ENCODE data around the gene NEB.

The NEB gene

DNA sequence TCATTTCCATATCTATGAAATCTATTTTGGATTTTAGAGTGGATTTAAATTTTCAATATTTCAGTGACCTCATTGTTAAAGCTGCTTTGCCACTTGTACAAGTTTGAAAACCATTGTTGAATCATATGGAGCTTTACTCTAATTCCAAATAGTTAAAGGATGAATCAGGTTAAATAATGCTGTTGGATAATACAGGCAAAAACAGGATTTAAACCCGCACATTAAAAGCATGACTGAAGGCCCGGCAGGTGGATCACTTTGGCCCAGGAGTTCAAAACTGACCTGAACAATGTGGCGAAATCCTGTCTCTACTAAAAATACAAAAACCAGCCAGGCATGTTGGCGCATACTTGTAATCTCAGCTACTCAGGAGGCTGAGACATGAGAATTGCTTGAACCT, 256.3 kb downstream of the NEB start:
- DNase-seq (ENCODE audit: low read depth in 2 of 2), result no peak

DNA sequence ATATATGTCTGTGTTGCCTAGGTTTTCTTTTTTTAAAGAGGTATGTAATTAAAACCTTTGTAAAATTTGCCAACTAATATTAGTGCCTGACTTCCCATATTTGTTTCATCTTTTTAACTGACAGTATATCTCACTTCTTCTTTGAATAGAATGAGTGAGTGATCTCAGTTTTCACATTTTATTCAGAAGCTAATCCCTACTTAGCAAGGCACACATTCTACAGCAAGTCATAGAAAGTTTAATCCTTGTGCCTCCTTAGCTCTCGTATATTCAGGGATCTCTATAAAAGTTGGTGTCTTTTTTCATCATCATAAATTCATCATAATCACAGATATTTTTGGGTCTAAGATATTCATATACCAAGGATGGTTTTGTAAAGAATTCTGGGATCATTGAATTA, 258.0 kb downstream of the NEB start:
- no peak for DNase-seq (ENCODE audit: low read depth in 2 of 2)

DNA sequence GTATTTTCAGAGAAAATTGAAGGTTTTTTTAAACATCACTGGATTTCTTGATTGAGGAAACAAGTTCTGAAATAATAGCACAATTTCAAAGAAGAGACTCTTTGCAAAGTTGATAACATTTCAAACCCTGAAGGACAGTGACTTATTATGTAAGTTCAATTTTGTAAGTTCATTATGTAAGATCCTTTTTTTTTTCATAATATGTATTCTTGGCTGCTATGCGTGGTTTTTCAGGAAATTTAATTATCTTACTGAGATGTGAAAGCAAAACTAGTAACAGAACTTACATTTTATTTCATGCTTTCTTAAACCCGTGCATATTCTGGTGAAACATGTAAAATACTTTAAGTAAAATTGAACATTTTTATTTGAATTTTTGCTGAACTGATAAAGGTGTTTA, 259.2 kb downstream of the NEB start:
- DNase-seq (ENCODE audit: low read depth in 2 of 2), result no peak

DNA sequence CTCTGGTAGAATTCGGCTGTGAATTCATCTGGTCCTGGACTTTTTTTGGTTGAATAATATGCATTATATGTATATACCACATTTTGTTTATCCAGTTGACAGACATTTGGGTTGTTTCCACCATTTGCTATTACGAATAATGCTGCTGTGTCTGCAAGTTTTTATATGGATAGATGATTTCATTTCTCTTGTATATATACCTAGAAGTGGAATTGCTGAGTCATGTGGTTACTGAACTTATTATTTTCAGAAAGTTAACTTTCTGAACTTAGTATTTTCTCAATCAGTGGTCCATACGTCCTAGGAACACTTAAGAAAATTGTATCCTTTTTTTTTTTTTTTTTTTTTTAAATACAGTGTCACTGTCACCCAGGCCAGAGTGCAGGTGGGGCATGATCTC, 261.3 kb downstream of the NEB start:
- no peak for DNase-seq (ENCODE audit: low read depth in 2 of 2)

DNA sequence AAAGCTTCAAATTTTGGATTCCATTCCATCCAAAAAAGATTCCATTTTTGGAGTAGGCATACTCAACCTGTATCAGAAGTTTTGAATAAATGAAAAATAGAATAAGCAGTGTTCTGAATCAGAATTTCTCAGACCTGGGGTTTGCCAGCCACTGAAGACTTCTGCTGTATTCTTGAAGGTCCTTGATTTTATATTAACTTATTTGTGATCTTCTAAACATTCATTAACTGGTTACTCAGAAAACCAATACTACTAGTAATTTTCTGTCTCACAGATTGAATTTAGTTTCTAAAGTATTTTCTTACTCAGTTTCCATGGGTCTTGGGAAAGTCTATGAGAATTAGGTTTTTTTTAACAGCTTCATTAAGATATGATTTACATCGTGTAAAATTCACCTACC, 263.7 kb downstream of the NEB start:
- DNase-seq (ENCODE audit: low read depth in 2 of 2), result no peak

DNA sequence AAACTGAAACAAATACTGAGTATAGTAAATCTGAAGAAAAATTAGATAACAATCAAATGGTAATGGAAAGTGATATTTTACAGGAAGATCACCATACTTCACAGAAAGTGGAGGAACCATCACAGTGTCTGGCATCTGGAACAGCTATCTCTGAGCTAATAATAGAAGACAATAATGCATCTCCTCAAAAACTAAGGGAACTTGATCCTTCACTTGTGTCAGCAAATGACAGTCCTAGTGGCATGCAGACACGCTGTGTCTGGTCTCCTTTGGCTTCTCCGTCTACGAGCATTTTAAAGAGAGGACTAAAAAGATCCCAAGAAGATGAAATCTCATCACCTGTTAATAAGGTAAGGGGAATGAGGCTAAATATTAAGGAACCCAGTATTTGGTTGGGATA, 268.5 kb downstream of the NEB start:
- no peak for DNase-seq (ENCODE audit: low read depth in 2 of 2)

DNA sequence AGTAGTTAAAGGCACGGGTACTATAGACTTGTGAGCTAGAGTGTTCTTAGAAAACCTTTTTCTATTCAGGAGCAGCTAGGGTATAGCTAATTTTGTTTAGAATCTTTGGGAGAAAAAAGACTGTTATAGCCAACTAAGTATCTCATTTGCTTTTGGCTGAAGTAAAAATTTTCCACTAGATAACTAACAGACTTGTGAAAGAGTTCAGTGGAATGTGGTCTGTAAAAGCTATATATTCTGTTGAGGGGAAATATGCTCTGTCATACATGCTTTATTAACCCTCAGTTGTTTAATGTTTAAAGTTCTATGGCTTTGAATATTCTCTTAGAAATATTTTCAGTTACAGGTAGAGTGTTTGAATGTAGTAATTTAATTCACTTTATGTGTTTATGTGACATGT, 274.9 kb downstream of the NEB start:
- DNase-seq (ENCODE audit: low read depth in 2 of 2), result no peak

DNA sequence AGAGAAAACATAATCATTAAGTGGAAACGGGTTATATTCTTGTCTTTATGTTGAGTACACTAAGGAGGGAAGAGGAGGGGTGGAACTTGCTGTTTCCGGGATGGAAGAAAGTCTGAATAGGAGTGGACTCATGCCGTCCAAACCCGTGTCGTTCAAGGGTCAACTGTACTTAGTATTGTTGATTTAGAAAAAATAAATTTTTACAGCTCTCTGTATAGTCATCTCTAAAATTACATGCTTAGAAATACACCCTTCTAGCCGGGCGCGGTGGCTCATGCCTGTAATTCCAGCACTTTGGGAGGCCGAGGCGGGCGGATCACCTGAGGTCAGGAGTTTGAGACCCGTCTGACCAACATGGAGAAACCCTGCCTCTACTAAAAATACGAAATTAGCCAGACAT, 295.1 kb downstream of the NEB start:
- no peak for DNase-seq (ENCODE audit: low read depth in 2 of 2)

DNA sequence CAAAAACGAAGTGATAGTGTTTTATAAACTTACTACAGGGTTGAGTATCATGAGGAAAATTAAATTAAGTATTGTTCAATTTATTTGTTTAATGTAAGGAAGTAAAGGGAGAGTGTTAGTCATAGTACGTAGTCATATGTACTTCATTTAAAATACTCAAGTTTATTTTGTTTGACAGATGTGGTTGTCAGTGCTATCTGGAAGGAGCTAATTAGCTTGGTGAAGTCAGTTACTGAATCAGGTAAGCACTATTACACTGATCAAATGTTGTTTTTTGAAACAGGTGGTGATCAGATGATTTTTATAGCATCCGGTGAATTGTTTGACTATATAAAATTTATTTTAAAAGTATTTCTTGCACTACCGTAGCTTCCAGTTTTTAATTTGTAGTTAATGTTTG, 295.8 kb downstream of the NEB start:
- DNase-seq (ENCODE audit: low read depth in 2 of 2), result no peak

DNA sequence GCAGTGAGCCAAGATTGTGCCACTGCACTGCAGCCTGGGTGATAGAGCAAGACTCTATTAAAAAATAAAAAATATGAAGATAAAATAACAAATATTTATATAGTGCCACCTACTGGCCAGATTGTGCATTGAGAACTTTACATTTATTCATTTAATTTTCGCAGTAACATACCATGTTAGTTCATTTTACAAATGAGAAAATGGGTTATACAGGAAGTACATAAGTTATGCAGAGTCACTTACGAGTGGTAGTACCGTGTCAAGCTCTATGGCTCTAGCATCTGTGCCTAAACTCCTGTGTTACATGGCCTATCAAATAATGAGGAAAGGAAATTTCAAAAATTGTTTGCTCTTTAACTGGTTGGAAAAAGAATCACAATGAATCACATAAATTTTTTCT, 296.6 kb downstream of the NEB start:
- DNase-seq (ENCODE audit: low read depth in 2 of 2), result no peak

All from stimulated activated CD8-positive, alpha-beta memory T cell treated with anti-CD3 and anti-CD28 coated beads, Interleukin-7, amount 100 ng/mL, for 1 hour (primary cell).